ENCODE results near the gene NPHP4. TPM values are rescaled to one million over a fixed set of nuclear protein-coding genes. Genes with fewer than 3 reads are reported as not detected.

NPHP4 gene
- total and polyA plus RNA-seq, 9 of the 15 experiments (the other 6 are each of a cell fraction or from before 2014, with no cell fraction given) = 0.52 to 26.2 (median 6.7) TPM

GRCh38 chr1:5917281-5917590, 75.0 kb downstream of the NPHP4 start:
- H3K9ac ChIP-seq (ENCODE audit: insufficient read depth in 1 of 2, low read depth in 2 of 2, low read length in 2 of 2) = peak overlapping the region in 1 of 2 experiments; percentile 78; a peak in 2 of 4 replicates
- POLR2A ChIA-PET = interaction anchor here (0.6 to 2.5 kb wide), 7 partner anchors 13 to 66 kb away, joined by 3 to 12 read pairs (median 3); no protein-coding TSS in a partner anchor
- peak overlapping the region; percentile 81 for H3K4me2 ChIP-seq (ENCODE audit: insufficient read depth, low read length)
- TF ChIP-seq HEY1 (CRISPR knock-in tag; IDR thresholded peaks at IDR 0.05; ENCODE audit: borderline replicate concordance) (no peak), ZNF395 (CRISPR knock-in tag; IDR thresholded peaks at IDR 0.05) (peak; percentile 47; the same call in 1 of the 2 replicates), ZNF512 (tag; IDR thresholded peaks at IDR 0.05) (no peak), ZNF175 (CRISPR knock-in tag; IDR thresholded peaks at IDR 0.05; ENCODE audit: low read depth) (peak; percentile 27; the same call in 1 of the 2 replicates), PKNOX1 (IDR thresholded peaks at IDR 0.05) (no peak), AFF4 (CRISPR knock-in tag; IDR thresholded peaks at IDR 0.05) (no peak)
- H3K4me3 ChIP-seq = no peak overlapping the region
- WGBS (ENCODE audit: insufficient coverage, low coverage, missing lambda C conversion rate) = 65% methylated on average over 2 of the region's 3 CpGs
- ATAC-seq (no peak; the same call in 2 of the 3 replicates), FAIRE-seq (no peak), DNase-seq (ENCODE audit: extremely low read depth in 1 of 4, low spot score in 3 of 4) (no peak)
- H2AFZ ChIP-seq (ENCODE audit: low read depth, low read length) = peak overlapping the region; percentile 92
- H3K79me2 ChIP-seq (ENCODE audit: control insufficient read depth, insufficient read depth, low read length) = no peaks in the 10 kb centered on the region
- H3K9me1 ChIP-seq (ENCODE audit: control insufficient read depth, insufficient read depth, low read length) = no peaks in the 10 kb centered on the region
- BruUV-seq (replicated peaks) = no TSS peak
- H3K9me3 ChIP-seq (replicated peaks; ENCODE audit: control insufficient read depth, insufficient read depth, low read depth, low read length) = no peaks in the 10 kb centered on the region
- no peaks in the 10 kb centered on the region for H4K20me1 ChIP-seq (replicated peaks; ENCODE audit: control insufficient read depth, insufficient read depth, low read length)
- H3K36me3 ChIP-seq (ENCODE audit: control insufficient read depth, insufficient read depth, low read length) = peaks cover 14% of the 10 kb centered on the region; the same call in 2 of the 3 replicates
- intact Hi-C loops (cut with micrococcal nuclease) = loop anchor here (2.0 to 10.0 kb wide), 4 partner anchors 75 to 408 kb away; partner anchors contain the start of gene NPHP4
- CTCF ChIA-PET (ENCODE audit: low intra/inter-chr PET ratio) = no interaction called here
- H3K27ac ChIP-seq (ENCODE audit: extremely low read depth, low read depth, low read length) = peak overlapping the region; percentile 84
- in situ Hi-C loops (cut with MboI) = loop anchor here (10.0 kb wide), 1 partner anchor 412 kb away; no protein-coding TSS in a partner anchor
- H3K27me3 ChIP-seq (ENCODE audit: control insufficient read depth in 2 of 2, insufficient read depth in 2 of 2, low read length in 2 of 2) = no peaks in the 10 kb centered on the region
- peaks cover 17 to 24% of the 10 kb centered on the region in 2 experiments for H3K4me1 ChIP-seq (replicated peaks in 1 of 2; ENCODE audit: control insufficient read depth in 2 of 2, insufficient read depth in 2 of 2, low read length in 2 of 2)
